Prostate gland (tissue), 2 donors: ENCODE data around the gene ME3.

ENCODE experiments used
- POLR2A ChIP-seq: fragments of 450-650 bp; IDR thresholded peaks from one replicate; pipeline ENCODE4 v1.6.1; 2016; ENCODE audit warnings: antibody characterized with exemption, mild to moderate bottlenecking
- TF ChIP-seq, protein P1 (sequence below), 4 experiments: fragments of 200-600 bp in 2 of 4; fragments of 450-650 bp in 2 of 4; sonication (generic) in 2 of 4; IDR thresholded peaks; 1 replicate in 3 of 4; 2 replicates in 1 of 4; pipeline ENCODE4 v1.5.1; 2016 to 2019; ENCODE audit warnings: antibody characterized with exemption in 4 of 4, mild to moderate bottlenecking in 2 of 4, moderate library complexity in 2 of 4

DNA sequence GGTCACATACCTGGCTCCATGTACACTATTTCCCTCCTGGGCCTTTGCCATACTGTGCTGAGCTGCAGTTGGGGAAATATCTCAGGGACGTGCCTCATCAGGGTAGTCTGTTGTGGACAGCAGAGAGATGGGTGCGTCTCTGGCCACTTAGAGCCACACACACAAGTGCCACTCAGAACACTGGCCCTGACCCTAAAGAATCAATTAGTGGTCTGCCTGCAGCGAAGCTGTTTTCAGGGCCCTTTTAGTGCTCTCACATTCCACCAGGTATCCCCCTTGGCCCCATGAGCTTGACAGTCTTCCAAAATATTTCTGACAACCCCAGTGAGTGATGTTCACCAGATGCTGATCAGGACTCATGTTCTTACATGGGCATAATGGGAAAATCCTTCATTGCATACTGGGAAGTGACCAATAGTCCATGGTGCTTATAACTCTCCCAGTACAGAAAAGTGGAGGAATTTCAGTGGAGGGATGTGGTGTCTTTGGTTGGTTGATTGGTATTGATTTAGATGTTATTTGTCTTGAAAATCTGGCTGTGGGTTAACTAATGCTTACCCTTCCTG, 66.1 kb downstream of the ME3 start:
- TF ChIP-seq, protein P1, sequence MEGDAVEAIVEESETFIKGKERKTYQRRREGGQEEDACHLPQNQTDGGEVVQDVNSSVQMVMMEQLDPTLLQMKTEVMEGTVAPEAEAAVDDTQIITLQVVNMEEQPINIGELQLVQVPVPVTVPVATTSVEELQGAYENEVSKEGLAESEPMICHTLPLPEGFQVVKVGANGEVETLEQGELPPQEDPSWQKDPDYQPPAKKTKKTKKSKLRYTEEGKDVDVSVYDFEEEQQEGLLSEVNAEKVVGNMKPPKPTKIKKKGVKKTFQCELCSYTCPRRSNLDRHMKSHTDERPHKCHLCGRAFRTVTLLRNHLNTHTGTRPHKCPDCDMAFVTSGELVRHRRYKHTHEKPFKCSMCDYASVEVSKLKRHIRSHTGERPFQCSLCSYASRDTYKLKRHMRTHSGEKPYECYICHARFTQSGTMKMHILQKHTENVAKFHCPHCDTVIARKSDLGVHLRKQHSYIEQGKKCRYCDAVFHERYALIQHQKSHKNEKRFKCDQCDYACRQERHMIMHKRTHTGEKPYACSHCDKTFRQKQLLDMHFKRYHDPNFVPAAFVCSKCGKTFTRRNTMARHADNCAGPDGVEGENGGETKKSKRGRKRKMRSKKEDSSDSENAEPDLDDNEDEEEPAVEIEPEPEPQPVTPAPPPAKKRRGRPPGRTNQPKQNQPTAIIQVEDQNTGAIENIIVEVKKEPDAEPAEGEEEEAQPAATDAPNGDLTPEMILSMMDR (IDR thresholded peaks at IDR 0.05), result no peak
- no peak for TF ChIP-seq POLR2A
